Jurkat, Clone E6-1 (cell line): ENCODE data around the gene PDIA4.
"Not testable (repeated sequence)": the region's sequence is repeated elsewhere in the genome, so short reads cannot be mapped to it uniquely, and the experiment has no call there.

ENCODE experiments used
- DNase-seq: peaks from one replicate; pipeline ENCODE4 v3.0.0-alpha.2; 2011; ENCODE audit warnings: low read depth, low spot score
- H3K4me3 ChIP-seq: 2 replicates; pipeline ENCODE4 v1.5.1; 2011; ENCODE audit warnings: mild to moderate bottlenecking, low read length, control low read depth, moderate library complexity

The PDIA4 gene

GRCh38 chr7:149043936-149044335 lies 15.6 kb upstream of the PDIA4 start:
- no peak overlapping the region for H3K4me3 ChIP-seq

GRCh38 chr7:149041350-149041749 lies 13.0 kb upstream of the PDIA4 start:
- H3K4me3 ChIP-seq = no peak overlapping the region
- no peak for DNase-seq

More at GRCh38 chr7:149043936-149044335, 15.6 kb upstream of the PDIA4 start:
- DNase-seq = no peak

GRCh38 chr7:149038641-149039040 lies 10.3 kb upstream of the PDIA4 start:
- not testable (repeated sequence) for DNase-seq, H3K4me3 ChIP-seq

- no peak overlapping the region for H3K4me3 ChIP-seq
- DNase-seq = no peak
These were observed 8.4 kb upstream of the PDIA4 start for GRCh38 chr7:149036676-149037075.

- no peak for DNase-seq
- no peak overlapping the region for H3K4me3 ChIP-seq
These were observed 3.1 kb upstream of the PDIA4 start for GRCh38 chr7:149031353-149031910.

GRCh38 chr7:149030439-149030838 lies 2.1 kb upstream of the PDIA4 start:
- not testable (repeated sequence) for DNase-seq, H3K4me3 ChIP-seq

GRCh38 chr7:149027611-149028345 lies 527 bp downstream of the PDIA4 start:
- H3K4me3 ChIP-seq = peak overlapping the region; percentile 65
- no peak for DNase-seq

- H3K4me3 ChIP-seq = peak overlapping the region; percentile 65
- no peak for DNase-seq
These were observed 1.2 kb downstream of the PDIA4 start for GRCh38 chr7:149027055-149027454.

GRCh38 chr7:149023662-149024061 lies 4.6 kb downstream of the PDIA4 start:
- no peak for DNase-seq
- H3K4me3 ChIP-seq = no peak overlapping the region

- DNase-seq = no peak
- no peak overlapping the region for H3K4me3 ChIP-seq
These were observed 5.4 kb downstream of the PDIA4 start for GRCh38 chr7:149022756-149023360.

- DNase-seq = no peak
- H3K4me3 ChIP-seq = no peak overlapping the region
These were observed 6.6 kb downstream of the PDIA4 start for GRCh38 chr7:149021725-149022062.

GRCh38 chr7:149020483-149020882 lies 7.8 kb downstream of the PDIA4 start:
- DNase-seq = no peak
- H3K4me3 ChIP-seq = no peak overlapping the region

GRCh38 chr7:149016876-149017275 lies 11.4 kb downstream of the PDIA4 start:
- no peak overlapping the region for H3K4me3 ChIP-seq
- no peak for DNase-seq

- H3K4me3 ChIP-seq = no peak overlapping the region
- DNase-seq = no peak
These were observed 14.0 kb downstream of the PDIA4 start for GRCh38 chr7:149014309-149014708.

GRCh38 chr7:149013876-149014275 lies 14.4 kb downstream of the PDIA4 start:
- DNase-seq = no peak
- H3K4me3 ChIP-seq = no peak overlapping the region

- H3K4me3 ChIP-seq, DNase-seq: not testable (repeated sequence)
These were observed 15.6 kb downstream of the PDIA4 start for GRCh38 chr7:149012730-149013129.

- DNase-seq = no peak
- no peak overlapping the region for H3K4me3 ChIP-seq
These were observed 16.8 kb downstream of the PDIA4 start for GRCh38 chr7:149011491-149011890.

- no peak for DNase-seq
- no peak overlapping the region for H3K4me3 ChIP-seq
These were observed 17.9 kb downstream of the PDIA4 start for GRCh38 chr7:149010451-149010850.

- no peak for DNase-seq
- no peak overlapping the region for H3K4me3 ChIP-seq
These were observed 18.8 kb downstream of the PDIA4 start for GRCh38 chr7:149009527-149009926.

- no peak overlapping the region for H3K4me3 ChIP-seq
- DNase-seq = no peak
These were observed 20.7 kb downstream of the PDIA4 start for GRCh38 chr7:149007611-149008010.

GRCh38 chr7:149007146-149007545 lies 21.2 kb downstream of the PDIA4 start:
- no peak for DNase-seq

More at GRCh38 chr7:149007146-149007545, 21.2 kb downstream of the PDIA4 start:
- no peak overlapping the region for H3K4me3 ChIP-seq
